Anterior cingulate cortex (tissue), 58 donors: ENCODE results near the gene GBP1.
"Not testable (repeated sequence)": the region's sequence is repeated elsewhere in the genome, so short reads cannot be mapped to it uniquely, and the experiment has no call there.

Experiments used
- DNase-seq, 58 donors: peaks; one replicate each; lab custom pipeline; 2025; lab: John Stamatoyannopoulos, UW

Gene GBP1

DNA sequence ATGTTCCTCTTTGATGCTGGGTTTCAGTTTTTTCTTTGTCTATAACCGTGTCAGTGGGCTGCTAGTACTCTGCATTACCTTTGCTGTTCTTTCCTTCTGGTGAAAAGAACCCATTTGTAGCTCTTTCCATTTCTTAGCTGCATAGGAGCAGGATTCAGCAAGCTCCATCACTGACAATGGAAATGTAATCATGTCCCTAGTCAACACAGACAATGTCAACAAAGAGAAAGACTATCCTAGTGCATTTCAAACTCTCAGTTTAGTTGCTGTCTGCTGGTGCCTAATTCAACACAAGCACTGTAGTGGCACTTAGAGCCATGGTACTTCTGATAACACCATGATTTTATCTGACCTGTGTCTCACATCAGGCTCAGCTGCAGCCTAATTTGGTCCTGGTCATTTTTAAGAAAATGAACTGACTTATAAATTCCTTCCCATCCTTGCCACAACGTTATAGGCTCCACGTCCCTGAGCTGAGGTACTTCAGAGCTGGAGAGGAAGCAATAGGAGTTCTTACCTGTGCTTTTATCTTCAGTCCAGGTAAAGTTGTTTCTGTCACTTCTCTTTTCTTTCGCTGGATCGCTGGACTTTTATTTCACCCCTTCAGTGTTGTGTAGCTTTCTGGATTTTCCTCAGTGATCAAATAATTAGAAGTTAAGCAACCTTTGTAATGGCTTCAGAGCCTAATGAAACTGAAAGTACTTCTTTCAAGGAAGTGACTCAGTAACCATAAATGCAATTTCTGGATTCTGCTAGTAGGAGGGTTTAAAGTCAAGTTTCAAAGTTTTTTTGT is 42.6 kb downstream of the GBP1 start, which contains the start of gene GBP3:
Gene GBP3 (minus strand): TSS at position 700 of the 793 bp plus-strand sequence. CDS start 2,145 bp downstream, outside the sequence.
- DNase-seq: no peak

DNA sequence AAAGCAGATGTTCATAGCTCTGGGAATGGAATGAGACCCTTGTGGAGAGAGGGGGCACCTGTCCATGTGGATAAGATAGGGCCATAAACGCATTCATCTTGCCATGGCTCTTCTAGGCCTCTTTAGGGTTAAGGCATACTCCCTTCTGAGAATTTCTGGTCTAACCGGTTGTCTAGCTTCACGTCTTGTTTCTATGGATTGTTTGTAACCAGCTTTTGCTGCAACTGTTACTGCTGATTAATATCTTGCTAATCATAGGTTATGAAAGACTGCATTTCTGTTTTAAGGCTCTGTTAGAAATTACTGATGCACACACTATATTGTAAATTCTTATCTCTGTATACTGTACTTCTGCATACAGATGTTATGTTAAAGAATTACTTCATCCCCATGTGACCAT is 46.7 kb downstream of the GBP1 start:
- not testable (repeated sequence) for DNase-seq

DNA sequence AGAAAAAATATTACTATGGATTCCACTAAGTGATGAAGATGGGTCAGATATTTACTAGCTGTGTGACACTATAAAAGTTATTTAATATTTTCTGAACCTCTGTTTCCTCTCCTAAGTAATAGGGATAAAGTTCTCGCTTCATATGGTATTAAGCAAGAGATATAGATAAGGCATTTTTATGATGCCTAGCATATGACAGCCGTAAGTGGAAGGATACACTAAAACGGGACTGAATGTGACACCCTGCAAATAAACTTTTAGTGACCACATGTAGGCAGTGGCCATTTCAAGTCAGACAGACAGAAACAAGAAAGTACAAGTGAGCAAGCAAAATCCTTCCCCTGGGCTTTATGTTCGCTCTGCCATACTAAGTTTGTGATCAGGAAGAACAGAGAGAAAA is 56.5 kb downstream of the GBP1 start:
- no peak for DNase-seq

DNA sequence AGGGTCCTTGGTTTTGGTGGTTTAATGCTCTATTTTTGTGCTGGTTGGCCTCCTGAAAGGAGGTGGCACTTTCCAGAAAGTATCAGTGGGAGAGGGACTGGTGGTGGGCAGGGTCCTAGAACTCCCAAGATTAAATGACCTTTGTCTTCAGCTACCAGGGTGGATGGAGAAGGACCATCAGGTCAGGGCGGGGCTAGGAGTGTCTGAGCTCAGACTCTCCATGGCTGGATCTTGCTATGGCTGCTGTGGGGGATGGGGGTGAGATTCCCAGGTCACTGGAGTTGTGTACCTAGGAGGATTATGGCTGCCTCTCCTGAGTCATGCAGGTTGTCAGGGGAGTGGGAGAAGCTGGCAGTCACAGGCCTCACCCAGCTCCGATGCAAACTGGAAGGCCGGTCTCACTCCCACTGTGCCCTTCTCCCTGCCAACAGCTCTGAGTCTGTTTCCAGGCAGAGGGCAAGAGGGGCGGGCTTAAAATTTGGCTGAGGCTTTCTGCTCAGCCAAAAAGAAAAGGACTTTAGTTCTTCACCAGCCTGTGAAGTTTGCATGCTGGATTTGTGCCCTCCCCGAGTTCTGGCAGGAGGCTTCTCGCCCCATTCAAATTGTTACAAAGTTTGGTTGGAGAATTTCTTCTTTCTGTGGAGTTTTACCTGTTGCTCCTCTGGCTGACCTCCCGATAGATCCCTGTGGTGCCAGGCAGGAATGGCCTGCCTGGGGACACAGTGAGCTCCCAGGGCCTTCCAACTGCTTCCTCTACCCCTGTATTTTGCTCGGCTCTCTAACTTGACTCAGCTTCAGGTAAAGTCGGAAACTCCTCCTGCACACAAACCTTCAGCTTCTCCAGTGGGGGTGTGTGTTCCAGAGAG is 59.5 kb downstream of the GBP1 start:
- DNase-seq: peak in 41 of 58 donors; percentile 11 to 86 (median 49)
